Measurements from ENCODE around the gene AKAP12.

AKAP12 gene, protein sequence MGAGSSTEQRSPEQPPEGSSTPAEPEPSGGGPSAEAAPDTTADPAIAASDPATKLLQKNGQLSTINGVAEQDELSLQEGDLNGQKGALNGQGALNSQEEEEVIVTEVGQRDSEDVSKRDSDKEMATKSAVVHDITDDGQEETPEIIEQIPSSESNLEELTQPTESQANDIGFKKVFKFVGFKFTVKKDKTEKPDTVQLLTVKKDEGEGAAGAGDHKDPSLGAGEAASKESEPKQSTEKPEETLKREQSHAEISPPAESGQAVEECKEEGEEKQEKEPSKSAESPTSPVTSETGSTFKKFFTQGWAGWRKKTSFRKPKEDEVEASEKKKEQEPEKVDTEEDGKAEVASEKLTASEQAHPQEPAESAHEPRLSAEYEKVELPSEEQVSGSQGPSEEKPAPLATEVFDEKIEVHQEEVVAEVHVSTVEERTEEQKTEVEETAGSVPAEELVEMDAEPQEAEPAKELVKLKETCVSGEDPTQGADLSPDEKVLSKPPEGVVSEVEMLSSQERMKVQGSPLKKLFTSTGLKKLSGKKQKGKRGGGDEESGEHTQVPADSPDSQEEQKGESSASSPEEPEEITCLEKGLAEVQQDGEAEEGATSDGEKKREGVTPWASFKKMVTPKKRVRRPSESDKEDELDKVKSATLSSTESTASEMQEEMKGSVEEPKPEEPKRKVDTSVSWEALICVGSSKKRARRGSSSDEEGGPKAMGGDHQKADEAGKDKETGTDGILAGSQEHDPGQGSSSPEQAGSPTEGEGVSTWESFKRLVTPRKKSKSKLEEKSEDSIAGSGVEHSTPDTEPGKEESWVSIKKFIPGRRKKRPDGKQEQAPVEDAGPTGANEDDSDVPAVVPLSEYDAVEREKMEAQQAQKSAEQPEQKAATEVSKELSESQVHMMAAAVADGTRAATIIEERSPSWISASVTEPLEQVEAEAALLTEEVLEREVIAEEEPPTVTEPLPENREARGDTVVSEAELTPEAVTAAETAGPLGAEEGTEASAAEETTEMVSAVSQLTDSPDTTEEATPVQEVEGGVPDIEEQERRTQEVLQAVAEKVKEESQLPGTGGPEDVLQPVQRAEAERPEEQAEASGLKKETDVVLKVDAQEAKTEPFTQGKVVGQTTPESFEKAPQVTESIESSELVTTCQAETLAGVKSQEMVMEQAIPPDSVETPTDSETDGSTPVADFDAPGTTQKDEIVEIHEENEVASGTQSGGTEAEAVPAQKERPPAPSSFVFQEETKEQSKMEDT (N-terminal part only)

DNA sequence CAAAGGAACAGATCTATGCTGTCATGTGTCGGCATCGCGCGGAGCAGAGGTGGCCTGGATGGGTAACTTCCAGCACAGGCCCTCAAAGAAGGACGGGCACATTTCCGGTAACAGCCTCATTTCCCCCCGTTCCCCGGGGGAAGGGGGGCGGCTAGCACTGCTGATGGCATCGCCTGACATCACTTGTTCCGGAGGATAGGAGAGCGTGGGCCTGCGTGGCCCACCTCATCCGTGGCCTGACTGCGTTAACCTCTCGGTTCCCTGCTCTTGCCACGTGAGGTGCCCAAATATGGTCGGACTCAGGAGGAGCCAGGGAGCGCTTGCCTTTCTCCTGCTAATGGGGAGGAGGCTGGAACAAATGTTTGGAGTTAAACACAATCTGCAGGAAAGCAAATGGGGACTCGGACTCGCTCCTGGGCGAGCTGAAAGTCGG lies at the start of gene AKAP12:
Gene AKAP12 (plus strand): TSS at position 365 of the 433 bp plus-strand sequence. CDS start 596 bp downstream, outside the sequence.
- TF ChIP-seq, protein P1, sequence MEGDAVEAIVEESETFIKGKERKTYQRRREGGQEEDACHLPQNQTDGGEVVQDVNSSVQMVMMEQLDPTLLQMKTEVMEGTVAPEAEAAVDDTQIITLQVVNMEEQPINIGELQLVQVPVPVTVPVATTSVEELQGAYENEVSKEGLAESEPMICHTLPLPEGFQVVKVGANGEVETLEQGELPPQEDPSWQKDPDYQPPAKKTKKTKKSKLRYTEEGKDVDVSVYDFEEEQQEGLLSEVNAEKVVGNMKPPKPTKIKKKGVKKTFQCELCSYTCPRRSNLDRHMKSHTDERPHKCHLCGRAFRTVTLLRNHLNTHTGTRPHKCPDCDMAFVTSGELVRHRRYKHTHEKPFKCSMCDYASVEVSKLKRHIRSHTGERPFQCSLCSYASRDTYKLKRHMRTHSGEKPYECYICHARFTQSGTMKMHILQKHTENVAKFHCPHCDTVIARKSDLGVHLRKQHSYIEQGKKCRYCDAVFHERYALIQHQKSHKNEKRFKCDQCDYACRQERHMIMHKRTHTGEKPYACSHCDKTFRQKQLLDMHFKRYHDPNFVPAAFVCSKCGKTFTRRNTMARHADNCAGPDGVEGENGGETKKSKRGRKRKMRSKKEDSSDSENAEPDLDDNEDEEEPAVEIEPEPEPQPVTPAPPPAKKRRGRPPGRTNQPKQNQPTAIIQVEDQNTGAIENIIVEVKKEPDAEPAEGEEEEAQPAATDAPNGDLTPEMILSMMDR (IDR thresholded peaks at IDR 0.05) = no peak

DNA sequence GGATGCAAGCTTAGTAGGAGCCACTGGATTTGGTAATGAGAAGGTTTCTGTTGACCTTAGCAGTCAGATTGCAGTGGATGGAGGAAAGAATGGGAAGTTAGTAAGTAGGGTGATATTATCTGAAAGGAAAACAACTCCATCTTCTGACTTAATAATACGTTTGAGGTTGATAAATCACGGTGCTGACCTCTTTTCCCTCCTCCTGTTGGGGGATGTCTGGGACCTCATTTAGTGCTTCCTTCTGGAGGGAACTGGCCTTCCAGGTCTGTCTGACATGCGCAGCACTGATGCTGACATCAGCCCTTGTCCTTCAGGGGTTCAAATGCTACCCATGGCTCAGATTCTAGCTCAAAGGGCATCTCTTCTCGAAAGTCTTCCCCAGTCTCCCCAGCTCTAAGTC lies 48.2 kb upstream of the AKAP12 start:
- TF ChIP-seq, protein P1 (IDR thresholded peaks at IDR 0.05) = no peak

DNA sequence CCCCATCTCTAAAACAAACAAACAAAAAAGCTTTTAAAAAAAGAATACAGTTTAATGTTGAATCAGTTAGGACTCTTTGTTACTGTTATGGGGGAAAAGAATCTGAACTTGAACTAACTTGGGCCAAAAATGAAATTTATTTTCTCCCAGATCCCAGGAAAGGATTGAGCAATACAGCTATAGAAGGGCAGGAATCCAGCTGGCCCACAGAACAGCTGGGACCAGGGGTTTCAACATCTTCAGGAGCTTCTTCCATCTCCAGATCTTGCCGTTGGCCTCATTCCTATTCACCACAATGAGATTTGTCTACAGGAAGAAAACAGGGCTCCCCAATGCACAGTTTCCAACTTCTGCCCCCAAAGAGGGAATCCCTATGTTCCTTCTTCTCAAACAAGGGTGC lies 43.2 kb upstream of the AKAP12 start:
- TF ChIP-seq, protein P1 (IDR thresholded peaks at IDR 0.05) = no peak

DNA sequence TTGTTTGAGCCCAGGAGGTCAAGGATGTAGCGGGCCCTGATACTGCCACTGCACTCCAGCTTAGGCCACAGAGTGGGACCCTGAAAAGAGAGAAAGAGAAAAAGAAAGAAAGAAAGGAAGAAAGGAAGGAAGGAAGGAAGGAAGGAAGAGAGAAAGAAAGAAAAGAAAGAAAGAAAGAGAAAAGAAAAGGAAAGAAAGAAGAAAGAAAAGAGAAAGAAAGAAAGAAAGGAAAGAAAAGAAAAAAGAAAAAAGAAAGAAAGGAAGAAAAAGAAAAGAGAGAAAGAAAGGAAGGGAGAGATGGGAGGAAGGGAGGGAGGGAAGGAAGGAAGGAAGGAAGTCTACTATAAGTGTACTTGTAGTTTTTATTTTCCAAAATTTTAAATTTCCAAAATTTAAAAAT lies 42.2 kb upstream of the AKAP12 start:
- TF ChIP-seq, protein P1 (IDR thresholded peaks at IDR 0.05) = no peak

DNA sequence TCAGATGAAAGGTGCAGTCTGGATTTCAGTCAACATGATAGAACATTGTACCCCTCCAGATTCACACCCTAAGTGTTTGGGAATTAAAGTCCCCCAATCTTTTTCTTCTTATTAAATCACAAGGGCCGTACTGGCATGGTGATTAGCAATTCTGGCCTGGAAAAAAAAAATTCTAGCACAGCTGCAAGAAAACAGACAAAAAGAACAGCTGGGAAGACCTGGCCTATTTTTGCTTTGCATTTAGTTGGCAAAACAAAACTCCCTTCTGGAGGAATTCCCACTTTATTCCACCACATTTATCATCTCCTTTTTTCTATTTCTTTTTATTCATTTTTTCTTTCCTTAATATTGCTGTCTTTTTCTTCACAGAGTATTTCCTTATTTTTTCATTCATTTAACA lies 39.8 kb upstream of the AKAP12 start:
- TF ChIP-seq, protein P1 (IDR thresholded peaks at IDR 0.05) = no peak

DNA sequence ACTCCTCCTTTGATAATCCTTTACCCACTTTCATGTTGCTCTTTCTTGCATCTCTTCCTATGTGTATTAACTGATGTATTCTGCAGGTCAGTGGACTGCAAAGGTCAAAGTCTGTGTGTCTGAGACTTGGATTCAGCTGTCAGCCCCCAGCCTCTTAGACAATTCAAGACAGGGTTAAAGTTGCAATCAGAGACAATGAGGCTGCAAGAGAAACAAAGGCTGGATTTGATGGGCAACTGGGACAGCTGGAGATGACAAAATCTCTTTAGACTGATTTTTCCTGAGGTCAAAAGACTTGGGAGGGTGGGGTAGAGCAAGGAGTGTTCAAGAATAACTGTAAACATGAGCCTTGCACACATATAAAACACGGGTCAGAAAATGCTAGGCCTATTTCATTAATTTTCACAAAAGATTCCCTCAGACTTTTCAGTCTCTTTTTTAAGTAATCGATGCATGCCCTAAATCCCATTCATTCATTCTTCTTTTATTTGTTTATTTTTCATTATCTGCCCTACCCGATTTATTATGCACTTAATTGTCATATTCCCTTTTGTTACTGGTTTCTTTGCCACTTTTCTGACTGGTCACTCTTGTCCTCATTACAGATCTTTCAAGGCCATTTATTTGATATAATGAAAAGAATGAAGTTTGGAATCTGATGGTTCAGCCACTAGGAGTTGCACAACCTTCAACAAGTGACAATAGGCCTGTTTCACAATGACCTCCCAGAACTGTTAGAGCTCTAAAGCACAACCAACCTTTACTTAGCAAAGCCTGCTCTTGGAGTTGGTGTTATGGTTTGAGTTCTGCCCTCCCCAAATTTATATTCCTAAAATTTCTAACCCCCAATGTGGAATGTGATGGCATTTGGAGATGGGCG lies 33.8 kb upstream of the AKAP12 start:
- TF ChIP-seq, protein P1 (IDR thresholded peaks at IDR 0.05) = no peak
